ENCODE results near the gene PJVK.
"Not testable (repeated sequence)": the region's sequence is repeated elsewhere in the genome, so short reads cannot be mapped to it uniquely, and the experiment has no call there.

Gene PJVK

DNA sequence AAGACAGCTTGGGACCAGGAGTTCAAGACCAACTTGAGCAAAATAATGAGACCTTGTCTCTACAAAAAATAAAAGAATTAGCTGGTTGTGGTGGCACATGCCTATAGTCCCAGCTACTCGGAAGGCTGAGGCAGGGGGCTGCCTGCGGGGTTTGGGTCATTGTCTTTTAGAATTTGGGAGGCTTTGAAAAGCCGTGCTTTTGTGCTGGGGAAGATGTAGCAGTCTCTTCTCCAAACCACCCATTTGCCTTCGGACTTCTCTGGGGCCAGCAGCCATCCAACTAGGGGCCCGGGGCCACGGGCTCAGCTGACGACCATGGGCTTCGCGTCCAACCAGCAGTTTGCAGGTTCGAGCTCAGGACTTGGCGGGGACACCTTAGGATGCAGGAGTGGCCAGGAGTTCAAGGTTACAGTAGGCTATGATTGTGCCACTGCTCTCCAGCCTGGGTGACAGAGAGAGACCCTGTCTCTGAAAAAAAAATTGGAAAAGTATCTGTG lies 6.3 kb downstream of the PJVK start:
- POLR2A ChIA-PET, result no interaction called here

GRCh38 chr2:178469219-178469849 lies 18.2 kb downstream of the PJVK start:
- no peak for DNase-seq (ENCODE audit: low read depth, low spot score)
- no peak overlapping the region for H3K4me3 ChIP-seq (ENCODE audit: low read depth, low read length)
- ChIA-PET POLR2A (no interaction called here), CTCF (no interaction called here)
- no peak for TF ChIP-seq CTCF (IDR thresholded peaks at IDR 0.05; ENCODE audit: insufficient read depth, low read length, missing control alignments)

More for the DNA sequence above, 6.3 kb downstream of the PJVK start:
- no peak for DNase-seq (ENCODE audit: low read depth, low spot score)
- TF ChIP-seq CTCF (IDR thresholded peaks at IDR 0.05; ENCODE audit: insufficient read depth, low read length, missing control alignments), result no peak
- CTCF ChIA-PET, result interaction anchor here (1.2 kb wide), 1 partner anchor 16 kb away, joined by 3 read pairs; no protein-coding TSS in a partner anchor
- no peak overlapping the region for H3K4me3 ChIP-seq (ENCODE audit: low read depth, low read length)

- POLR2A ChIA-PET; DNase-seq (ENCODE audit: low read depth, low spot score); CTCF ChIA-PET; H3K4me3 ChIP-seq (ENCODE audit: low read depth, low read length): not testable (repeated sequence)
These were observed 20.1 kb downstream of the PJVK start for GRCh38 chr2:178471313-178471712.

GRCh38 chr2:178473373-178473772 lies 22.2 kb downstream of the PJVK start:
- CTCF ChIA-PET, result interaction anchor here (1.3 kb wide), 1 partner anchor 16 kb away, joined by 3 read pairs; no protein-coding TSS in a partner anchor
- no peak for DNase-seq (ENCODE audit: low read depth, low spot score)

DNA sequence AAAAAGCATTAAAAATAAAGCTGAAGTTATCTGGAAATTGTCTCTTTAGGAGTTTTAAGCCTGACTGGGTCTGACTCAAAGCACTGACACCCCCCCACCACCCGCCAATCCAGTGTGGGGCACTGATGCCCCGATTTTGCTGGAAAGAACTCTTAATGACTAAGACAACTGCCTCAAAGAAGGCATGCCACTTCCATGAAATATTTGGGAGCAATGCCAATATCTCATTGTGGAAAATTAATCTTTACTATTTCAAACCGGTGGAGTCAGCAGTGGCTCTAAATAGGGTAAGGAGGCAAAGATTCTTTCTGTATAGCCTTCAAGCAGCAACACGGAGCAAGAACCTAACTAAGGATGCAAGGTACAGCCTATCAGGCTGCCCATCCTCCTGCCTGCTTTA lies 22.8 kb downstream of the PJVK start:
- DNase-seq (ENCODE audit: low read depth, low spot score), result no peak
- no peak overlapping the region for H3K4me3 ChIP-seq (ENCODE audit: low read depth, low read length)
- TF ChIP-seq CTCF (IDR thresholded peaks at IDR 0.05; ENCODE audit: insufficient read depth, low read length, missing control alignments), result no peak
- ChIA-PET POLR2A (no interaction called here), CTCF (interaction anchor here (1.3 kb wide), 1 partner anchor 16 kb away, joined by 3 read pairs; no protein-coding TSS in a partner anchor)

More at GRCh38 chr2:178473373-178473772, 22.2 kb downstream of the PJVK start:
- POLR2A ChIA-PET, result no interaction called here
- H3K4me3 ChIP-seq (ENCODE audit: low read depth, low read length), result no peak overlapping the region
- TF ChIP-seq CTCF (IDR thresholded peaks at IDR 0.05; ENCODE audit: insufficient read depth, low read length, missing control alignments), result no peak

GRCh38 chr2:178474560-178474959 lies 23.4 kb downstream of the PJVK start:
- H3K4me3 ChIP-seq (ENCODE audit: low read depth, low read length), result no peak overlapping the region
- no peak for DNase-seq (ENCODE audit: low read depth, low spot score)
- no peak for TF ChIP-seq CTCF (IDR thresholded peaks at IDR 0.05; ENCODE audit: insufficient read depth, low read length, missing control alignments)
- ChIA-PET CTCF (no interaction called here), POLR2A (no interaction called here)

DNA sequence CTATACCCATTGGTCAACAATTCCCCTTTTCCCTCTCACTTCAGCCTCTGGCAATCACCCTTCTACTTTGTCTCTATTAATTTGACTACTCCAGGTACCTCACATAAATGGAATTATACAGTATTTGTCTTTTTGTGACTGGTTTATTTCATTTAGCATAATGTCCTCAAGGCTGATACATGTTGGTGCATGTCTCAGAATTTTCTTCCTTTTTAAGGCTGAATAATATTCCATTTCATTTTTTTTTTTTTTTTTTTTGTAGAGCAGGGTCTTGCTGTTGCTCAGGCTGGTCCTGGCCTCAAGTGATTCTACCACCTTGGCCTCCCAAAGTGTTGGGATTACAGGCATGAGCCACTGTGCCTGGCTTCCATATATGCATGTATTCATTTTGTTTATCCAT lies 25.3 kb downstream of the PJVK start:
- DNase-seq (ENCODE audit: low read depth, low spot score), result no peak
- ChIA-PET POLR2A (interaction anchor here (0.8 kb wide), 1 partner anchor 25 kb away, joined by 6 read pairs; the partner anchor contains the start of genes PJVK and PRKRA), CTCF (interaction anchor here (0.6 kb wide), 1 partner anchor 366 kb away, joined by 3 read pairs; no protein-coding TSS in a partner anchor)
- no peak overlapping the region for H3K4me3 ChIP-seq (ENCODE audit: low read depth, low read length)
- no peak for TF ChIP-seq CTCF (IDR thresholded peaks at IDR 0.05; ENCODE audit: insufficient read depth, low read length, missing control alignments)

Measured in AG04449 (cell line).